ENCODE results near the gene SEZ6L2. TPM values are rescaled to one million over a fixed set of nuclear protein-coding genes. Genes with fewer than 3 reads are reported as not detected.
A peak's percentile ranks its signal among the peaks of the same experiment; 100 is the strongest.

The SEZ6L2 gene
- polyA plus RNA-seq, 1 experiment: 19.3 TPM

GRCh38 chr16:29927070-29927905 is 27.9 kb upstream of the SEZ6L2 start:
- H3K4me3 ChIP-seq (ENCODE audit: low read depth, low read length): peak overlapping the region; percentile 64
- POLR2A ChIA-PET: interaction anchor here (0.6 kb wide), 1 partner anchor 18 kb away, joined by 15 read pairs; no protein-coding TSS in a partner anchor
- H3K27me3 ChIP-seq (ENCODE audit: control insufficient read depth, insufficient read depth, low read length): no peaks in the 10 kb centered on the region
- TF ChIP-seq, protein P1, sequence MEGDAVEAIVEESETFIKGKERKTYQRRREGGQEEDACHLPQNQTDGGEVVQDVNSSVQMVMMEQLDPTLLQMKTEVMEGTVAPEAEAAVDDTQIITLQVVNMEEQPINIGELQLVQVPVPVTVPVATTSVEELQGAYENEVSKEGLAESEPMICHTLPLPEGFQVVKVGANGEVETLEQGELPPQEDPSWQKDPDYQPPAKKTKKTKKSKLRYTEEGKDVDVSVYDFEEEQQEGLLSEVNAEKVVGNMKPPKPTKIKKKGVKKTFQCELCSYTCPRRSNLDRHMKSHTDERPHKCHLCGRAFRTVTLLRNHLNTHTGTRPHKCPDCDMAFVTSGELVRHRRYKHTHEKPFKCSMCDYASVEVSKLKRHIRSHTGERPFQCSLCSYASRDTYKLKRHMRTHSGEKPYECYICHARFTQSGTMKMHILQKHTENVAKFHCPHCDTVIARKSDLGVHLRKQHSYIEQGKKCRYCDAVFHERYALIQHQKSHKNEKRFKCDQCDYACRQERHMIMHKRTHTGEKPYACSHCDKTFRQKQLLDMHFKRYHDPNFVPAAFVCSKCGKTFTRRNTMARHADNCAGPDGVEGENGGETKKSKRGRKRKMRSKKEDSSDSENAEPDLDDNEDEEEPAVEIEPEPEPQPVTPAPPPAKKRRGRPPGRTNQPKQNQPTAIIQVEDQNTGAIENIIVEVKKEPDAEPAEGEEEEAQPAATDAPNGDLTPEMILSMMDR (IDR thresholded peaks at IDR 0.05; ENCODE audit: insufficient read depth, low read depth, low read length): no peak
- no peaks in the 10 kb centered on the region; the same call in 1 of the 2 replicates for H3K36me3 ChIP-seq (ENCODE audit: control insufficient read depth, insufficient read depth, low read length)
- DNase-seq (ENCODE audit: low read depth): no peak
- CTCF ChIA-PET: interaction anchor here (0.9 to 2.6 kb wide), 5 partner anchors 10 to 94 kb away, joined by 3 to 14 read pairs (median 3); no protein-coding TSS in a partner anchor

- no peaks in the 10 kb centered on the region; the same call in 1 of the 2 replicates for H3K36me3 ChIP-seq (ENCODE audit: control insufficient read depth, insufficient read depth, low read length)
- CTCF ChIA-PET: interaction anchor here (0.6 to 2.6 kb wide), 8 partner anchors 10 to 493 kb away, joined by 3 to 14 read pairs (median 4); no protein-coding TSS in a partner anchor
- POLR2A ChIA-PET: interaction anchor here (0.6 to 1.5 kb wide), 2 partner anchors 17 to 47 kb away, joined by 5 to 15 read pairs; partner anchors contain the start of gene TAOK2
- no peak for DNase-seq (ENCODE audit: low read depth)
- no peaks in the 10 kb centered on the region for H3K27me3 ChIP-seq (ENCODE audit: control insufficient read depth, insufficient read depth, low read length)
- TF ChIP-seq, protein P1 (IDR thresholded peaks at IDR 0.05; ENCODE audit: insufficient read depth, low read depth, low read length): no peak
- peak overlapping the region; percentile 64 for H3K4me3 ChIP-seq (ENCODE audit: low read depth, low read length)
Measured at GRCh38 chr16:29926711-29927052, 27.3 kb upstream of the SEZ6L2 start.

- ChIA-PET CTCF (interaction anchor here (0.6 to 2.6 kb wide), 10 partner anchors 10 to 493 kb away, joined by 3 to 14 read pairs (median 4); partner anchors contain the start of gene TMEM219), POLR2A (interaction anchor here (0.6 to 1.5 kb wide), 3 partner anchors 18 to 68 kb away, joined by 3 to 13 read pairs (median 5); partner anchors contain the start of gene TAOK2)
- Histone ChIP-seq H3K36me3 (ENCODE audit: control insufficient read depth, insufficient read depth, low read length) (no peaks in the 10 kb centered on the region; the same call in 1 of the 2 replicates), H3K4me3 (ENCODE audit: low read depth, low read length) (peak within 1 kb of the TSS; percentile 64), H3K27me3 (ENCODE audit: control insufficient read depth, insufficient read depth, low read length) (no peaks in the 10 kb centered on the region)
- TF ChIP-seq, protein P1 (IDR thresholded peaks at IDR 0.05; ENCODE audit: insufficient read depth, low read depth, low read length): no peak
- DNase-seq (ENCODE audit: low read depth): peak; percentile 30
Measured at GRCh38 chr16:29925781-29926710, 26.7 kb upstream of the SEZ6L2 start, which contains the start of gene KCTD13. TSS of gene KCTD13 (minus strand) at chr16:29926226. CDS start at chr16:29926033, 193 bp downstream.

DNA sequence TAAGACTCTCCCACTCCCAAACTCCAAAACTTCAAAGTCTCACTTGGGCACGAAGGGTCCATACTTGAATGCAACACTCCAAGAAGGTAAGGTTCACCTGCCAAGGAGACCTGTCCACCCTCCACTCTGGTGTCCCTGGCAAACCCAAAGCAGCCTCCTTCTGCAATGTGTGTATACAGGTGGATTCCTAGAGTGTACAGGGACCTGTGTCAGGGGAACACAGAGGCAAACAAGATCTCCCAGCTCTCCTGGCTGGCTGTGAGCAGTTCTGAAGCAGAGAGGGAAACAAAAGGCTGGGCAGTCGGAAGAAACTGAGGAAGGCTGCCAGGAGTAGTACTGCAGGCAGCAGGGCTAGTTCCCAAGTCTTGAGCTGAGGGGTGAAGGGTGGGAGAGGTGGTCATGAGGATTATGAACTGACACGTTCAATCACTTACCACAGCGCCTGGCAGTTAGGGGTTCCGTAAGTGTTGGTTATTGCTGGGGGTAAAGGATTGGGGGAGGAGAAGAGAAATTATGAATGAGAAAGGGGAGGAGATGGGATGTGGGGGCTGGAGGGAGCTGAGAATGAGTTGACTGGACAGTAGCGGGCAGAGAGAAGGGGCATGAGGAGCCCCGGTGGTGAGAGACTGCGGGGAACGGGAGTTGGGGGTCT is 25.9 kb upstream of the SEZ6L2 start:
- no peaks in the 10 kb centered on the region; the same call in 1 of the 2 replicates for H3K36me3 ChIP-seq (ENCODE audit: control insufficient read depth, insufficient read depth, low read length)
- peak overlapping the region; percentile 64 for H3K4me3 ChIP-seq (ENCODE audit: low read depth, low read length)
- H3K27me3 ChIP-seq (ENCODE audit: control insufficient read depth, insufficient read depth, low read length): no peaks in the 10 kb centered on the region
- TF ChIP-seq, protein P1 (IDR thresholded peaks at IDR 0.05; ENCODE audit: insufficient read depth, low read depth, low read length): no peak
- ChIA-PET CTCF (interaction anchor here (1.1 to 2.6 kb wide), 7 partner anchors 9 to 96 kb away, joined by 3 to 14 read pairs (median 5); partner anchors contain the start of gene TMEM219), POLR2A (interaction anchor here (0.6 to 1.5 kb wide), 3 partner anchors 19 to 67 kb away, joined by 3 to 13 read pairs (median 5); partner anchors contain the start of gene TAOK2)
- DNase-seq (ENCODE audit: low read depth): no peak
